HG02884 (cell line): Measurements from ENCODE around the gene ZNF385B.

Experiments
- ATAC-seq: cut with Tn5 transposase; IDR thresholded peaks from one replicate; pipeline ENCODE4 v1.9.1; 2021; ENCODE audit warnings: mild to moderate bottlenecking, moderate library complexity; ENCODE audit not compliant: unreplicated experiment

Gene ZNF385B

DNA sequence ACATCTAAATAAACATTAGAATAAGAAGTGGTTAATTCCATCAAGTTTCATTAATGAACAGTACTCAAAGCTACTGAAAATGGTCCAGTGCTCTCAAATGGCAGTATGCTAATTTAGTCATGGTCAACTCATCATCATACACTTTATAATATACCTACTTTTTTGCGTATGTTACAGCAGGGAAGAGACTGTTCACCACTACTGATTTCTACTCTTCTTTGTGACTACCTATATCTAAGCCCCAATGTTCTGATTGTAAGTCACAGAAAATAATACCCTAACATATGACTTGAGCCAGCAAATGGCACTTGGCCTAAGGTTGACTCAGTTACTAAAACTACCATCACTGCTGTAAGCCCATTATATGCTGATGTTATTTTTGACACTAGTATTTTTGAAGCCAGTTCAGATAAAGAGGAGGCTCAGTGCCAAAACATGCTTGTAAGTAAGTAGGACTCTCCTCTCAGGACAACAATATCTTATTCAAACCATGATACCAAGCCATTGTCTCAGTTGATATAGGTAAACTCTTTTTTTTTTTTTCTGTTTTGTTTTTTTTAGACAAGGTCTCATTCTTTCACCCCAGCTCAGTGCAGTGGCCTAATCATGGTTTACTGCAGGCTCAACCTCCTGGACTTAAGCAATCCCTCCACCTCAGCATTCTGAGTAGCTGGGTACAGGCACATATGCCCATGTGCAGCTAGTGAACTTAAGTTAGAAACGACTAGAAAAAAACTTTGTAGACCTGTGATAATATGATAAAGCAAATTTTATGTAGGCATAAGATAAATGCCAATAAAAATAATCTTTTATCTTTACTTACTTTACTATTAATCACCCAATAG lies 266.9 kb downstream of the ZNF385B start:
- ATAC-seq = no peak

- ATAC-seq = no peak
Observed at GRCh38 chr2:179593323-179593722, 268.1 kb downstream of the ZNF385B start.

DNA sequence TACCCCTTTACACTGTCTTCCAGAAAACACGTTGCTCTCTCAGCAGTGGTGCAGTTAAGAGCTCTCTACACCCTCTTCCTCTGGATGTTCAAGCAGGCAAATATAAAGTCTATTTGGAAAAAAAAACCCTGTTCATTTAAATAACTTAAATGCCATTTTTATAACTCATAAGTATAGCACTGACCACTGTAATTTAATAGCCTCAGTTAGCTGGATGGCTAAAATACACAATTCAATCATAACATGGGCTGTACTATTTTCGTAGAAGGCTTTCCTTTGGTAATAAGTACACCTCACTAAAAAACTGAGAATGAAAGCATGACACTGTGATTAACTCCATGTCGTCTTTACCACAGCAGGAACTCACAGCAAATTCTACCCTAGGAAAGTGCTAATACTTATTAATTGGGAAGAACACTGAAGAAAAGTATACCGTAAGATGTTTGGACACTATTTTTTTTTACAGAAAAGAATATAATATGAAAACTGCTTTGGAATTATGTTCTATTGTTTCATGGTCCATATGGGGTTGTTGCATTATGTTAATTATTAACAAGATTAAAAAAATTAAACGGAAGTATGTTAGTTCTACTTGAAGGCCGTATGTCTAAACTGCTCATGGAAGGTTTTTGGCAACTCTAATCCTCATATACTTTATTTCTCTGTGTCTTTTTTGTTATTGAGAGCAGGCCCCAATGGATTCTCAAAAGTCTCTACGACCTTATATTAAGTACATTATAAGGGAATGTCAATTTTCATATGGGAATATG lies 269.1 kb downstream of the ZNF385B start:
- no peak for ATAC-seq

- no peak for ATAC-seq
Observed at GRCh38 chr2:179591690-179592089, 269.7 kb downstream of the ZNF385B start.

GRCh38 chr2:179588486-179589145 lies 272.8 kb downstream of the ZNF385B start:
- ATAC-seq = no peak

GRCh38 chr2:179584760-179585159 lies 276.7 kb downstream of the ZNF385B start:
- ATAC-seq = no peak

DNA sequence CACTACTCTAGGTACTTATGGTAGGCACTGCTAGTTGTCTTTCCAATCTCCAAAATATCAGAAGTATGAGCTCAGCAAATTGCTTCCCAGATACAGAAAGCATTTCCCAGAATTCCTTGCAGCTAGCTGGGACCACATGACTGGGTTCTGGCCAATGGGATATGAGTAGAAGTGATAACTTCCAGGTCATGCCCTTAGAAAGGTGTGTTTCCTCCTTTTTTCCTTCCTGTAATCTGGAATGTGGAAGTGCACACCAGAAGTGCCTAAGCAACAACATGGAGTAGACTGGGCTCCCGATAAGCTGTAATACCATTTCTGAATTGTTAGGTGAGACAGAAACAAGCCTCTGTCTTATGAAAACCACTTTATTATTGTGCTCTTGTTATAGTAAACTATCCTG lies 279.8 kb downstream of the ZNF385B start:
- no peak for ATAC-seq

DNA sequence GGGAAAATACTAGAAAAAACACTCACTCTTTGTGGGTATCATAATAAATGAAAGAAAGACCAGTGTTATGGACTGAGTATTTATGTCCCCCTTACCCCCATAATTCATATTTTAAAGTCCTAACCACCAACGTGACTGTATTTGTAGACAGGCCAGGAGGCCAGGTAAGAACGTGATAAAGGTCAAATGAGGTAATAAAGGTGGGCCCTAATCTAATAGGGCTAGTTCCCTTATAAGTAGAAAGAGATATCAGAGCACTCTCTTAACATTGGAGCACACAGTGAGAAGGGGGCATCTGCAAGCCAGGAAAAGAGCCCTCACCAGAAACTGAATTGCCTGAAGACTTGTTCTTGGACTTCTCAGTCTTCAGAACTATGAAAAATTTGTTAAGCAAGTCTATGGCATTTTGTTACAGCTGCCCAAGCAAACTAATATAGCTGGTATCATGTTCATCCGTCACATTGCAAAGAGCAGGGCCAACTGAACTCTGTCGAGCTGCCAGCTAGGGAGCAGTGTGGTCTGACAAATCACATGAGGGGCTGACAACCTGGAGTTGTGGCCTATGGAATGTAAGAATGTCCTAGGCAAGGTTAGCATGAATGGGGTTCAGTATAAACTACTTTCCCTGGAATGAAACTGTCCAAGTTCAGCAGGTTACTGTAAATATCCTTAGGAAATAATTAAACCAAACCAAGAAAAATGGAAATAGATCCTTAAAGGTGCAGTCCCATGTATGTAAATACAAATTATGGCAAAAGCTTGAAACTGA lies 280.9 kb downstream of the ZNF385B start:
- ATAC-seq = no peak

GRCh38 chr2:179579800-179580199 lies 281.6 kb downstream of the ZNF385B start:
- no peak for ATAC-seq

DNA sequence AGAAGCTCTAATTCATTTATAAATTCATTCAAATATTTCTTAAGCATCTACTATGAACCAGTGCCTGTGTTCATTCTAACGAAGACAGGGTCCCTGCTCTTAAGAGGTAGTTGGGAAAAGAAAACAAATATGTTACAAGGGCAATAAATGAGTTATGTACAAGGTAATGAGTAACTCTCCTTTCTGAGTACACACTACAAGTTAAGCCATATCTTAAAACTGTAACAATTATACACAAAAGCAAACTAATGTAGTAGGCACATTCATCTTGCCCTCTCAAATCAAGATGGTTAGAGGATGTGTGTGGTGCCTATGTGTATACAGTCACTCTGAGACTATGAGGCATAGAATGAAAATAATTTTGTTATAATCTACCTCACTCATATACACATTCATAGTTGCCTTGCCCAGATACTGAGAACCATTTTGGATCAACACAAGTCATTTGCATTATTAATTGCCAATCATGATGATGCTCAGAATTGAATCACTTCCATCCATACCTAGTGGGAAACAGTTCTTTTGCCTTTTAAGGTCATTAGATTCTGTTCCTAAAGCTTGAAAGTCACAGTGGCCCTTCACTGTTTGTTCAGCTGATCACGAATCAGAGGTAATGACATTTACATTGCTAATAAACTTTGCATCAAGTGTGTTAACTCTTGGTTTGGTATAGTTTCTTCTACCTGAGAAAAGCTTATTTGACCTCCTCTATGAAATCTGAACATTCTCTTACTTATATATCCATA lies 283.1 kb downstream of the ZNF385B start:
- no peak for ATAC-seq

DNA sequence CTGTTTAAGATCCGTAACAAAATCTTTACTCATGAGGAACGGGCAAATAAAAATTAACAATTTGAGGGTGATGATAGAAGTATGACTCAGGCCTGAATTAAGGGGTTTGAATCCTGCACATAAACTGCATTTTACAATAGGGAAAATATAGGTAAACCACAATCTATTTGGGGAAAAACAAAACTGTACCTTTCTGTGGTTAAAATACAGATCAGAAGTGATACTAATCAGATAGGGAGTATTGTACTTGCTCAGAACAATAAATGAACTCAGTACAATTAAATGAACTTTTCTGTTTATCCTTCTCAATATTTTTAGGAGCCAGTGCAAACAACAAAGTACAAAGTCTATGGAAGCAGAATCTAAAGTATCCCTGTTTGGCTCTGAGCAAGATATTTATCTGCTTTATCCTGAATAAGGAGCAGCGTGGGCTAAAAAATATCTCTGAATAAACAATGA lies 287.3 kb downstream of the ZNF385B start:
- no peak for ATAC-seq

DNA sequence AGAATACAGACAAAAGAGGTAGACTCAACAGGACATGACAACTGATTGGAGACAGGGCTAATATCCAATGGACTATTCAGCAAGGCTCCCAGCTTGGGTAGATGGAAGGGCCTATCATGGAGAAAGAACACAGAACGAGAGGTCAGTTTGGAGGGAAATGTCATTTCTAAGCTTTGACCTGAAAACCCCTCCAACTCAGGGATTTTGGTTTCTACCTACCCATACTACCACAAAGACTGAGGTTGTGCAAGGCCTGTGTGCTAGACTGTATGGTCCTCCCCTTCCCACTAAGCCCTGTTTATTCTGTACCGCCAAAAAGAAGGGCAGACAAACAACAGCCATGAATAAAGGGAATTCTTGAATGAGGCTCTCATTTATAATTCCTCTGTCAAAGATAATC lies 288.9 kb downstream of the ZNF385B start:
- no peak for ATAC-seq

- ATAC-seq = no peak
Observed at GRCh38 chr2:179571721-179572120, 289.7 kb downstream of the ZNF385B start.

DNA sequence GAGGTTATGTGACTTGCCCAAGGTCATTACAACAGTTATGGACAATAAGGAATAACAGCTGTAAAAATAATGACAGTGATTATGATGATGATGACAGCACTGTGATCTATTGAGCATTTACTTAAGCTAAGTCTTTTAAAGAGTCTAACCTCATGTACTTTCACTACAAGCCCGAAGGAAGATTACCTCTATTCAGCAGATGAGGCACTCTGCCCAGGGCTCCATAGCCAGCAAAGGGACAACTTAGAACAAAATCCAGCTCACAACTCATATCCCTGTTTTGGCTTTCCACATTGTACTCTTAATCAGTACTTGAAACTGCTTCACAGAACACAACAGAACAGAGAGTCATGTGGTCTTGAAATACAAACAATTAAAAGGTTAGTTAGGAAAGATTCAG lies 290.2 kb downstream of the ZNF385B start:
- no peak for ATAC-seq

DNA sequence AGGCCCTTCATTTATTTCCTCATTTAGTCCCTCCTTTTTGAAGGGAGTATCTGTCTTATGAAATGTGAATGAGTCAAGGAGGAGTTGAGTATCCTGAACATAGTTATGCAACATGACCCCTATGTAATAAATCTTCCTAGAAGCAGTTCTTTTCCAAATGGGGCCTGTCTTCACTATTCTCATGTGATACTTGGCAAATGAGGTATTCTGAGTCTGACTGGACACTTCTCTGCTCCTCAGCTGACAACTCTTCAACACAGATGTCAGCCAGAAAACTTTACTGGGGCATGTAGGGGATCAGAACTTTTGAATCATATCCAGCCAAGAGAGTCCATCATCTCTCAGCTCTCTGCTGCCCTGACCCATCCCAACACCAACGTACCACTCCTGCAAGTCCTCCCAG lies 291.6 kb downstream of the ZNF385B start:
- no peak for ATAC-seq

DNA sequence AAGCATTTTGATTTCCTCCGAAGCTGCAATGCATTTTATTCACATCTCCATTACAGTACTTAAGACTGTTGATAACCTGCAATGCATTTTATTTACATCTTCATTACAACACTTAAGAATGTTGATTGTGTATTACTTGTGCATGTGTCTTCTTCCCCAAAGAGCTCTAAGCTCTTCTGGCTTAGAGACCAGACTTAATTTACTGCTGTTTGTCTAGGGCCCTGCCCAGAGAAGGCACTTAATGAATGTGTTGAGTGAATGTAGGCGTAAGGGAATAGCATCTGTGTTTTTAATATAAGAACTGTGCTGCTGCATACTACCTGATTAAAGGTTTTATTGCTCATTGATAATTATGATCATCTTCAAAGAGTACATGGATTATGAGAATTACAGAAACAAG lies 295.6 kb downstream of the ZNF385B start:
- ATAC-seq = no peak

DNA sequence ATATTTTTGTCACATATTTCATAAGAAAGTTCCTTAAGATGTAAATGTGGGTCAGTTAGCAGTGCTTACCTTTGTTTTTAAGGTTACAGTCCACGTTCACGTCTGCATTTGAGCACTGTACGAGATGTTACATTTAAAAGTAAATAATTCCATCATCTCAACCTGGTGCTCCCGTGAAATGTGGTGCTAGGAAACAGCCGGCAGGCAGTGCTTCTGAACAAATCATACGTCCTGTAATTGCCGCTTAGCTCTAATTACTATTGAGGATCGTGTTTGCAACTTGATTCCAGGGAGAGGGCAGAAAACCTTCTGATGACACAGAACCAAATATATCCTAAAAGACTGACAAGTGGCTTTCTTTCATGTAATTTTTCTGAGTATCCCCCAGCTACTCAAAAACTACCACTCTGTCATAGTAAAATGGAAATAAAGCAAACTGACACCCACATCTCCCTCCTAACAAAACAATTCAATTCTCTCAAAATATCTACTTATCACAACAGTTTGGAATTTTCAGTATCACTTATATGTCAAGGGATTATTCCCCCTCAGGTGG lies 299.0 kb downstream of the ZNF385B start:
- ATAC-seq = no peak

- no peak for ATAC-seq
Observed at GRCh38 chr2:179561702-179562101, 299.7 kb downstream of the ZNF385B start.

GRCh38 chr2:179560257-179560735 lies 301.1 kb downstream of the ZNF385B start:
- no peak for ATAC-seq
